ENCODE measurements around the gene CCNI2. TPM values are rescaled to one million over a fixed set of nuclear protein-coding genes. Genes with fewer than 3 reads are reported as not detected.

The CCNI2 gene
- total RNA-seq, 4 donors from 2014 or later, result not detected

GRCh38 chr5:132773601-132774355 is 26.6 kb downstream of the CCNI2 start:
- intact Hi-C loops (cut with DNase I; ENCODE audit: low total_unique reads), result no loop called here
- DNase-seq, result no peak
- Histone ChIP-seq H3K27ac (no peak overlapping the region), H3K4me1 (peaks cover 0 to 11% of the 10 kb centered on the region in 2 donors), H3K27me3 (no peaks in the 10 kb centered on the region), H3K4me3 (no peak overlapping the region), H3K9me3 (no peaks in the 10 kb centered on the region), H3K36me3 (no peaks in the 10 kb centered on the region)
- no peak for TF ChIP-seq POLR2A (IDR thresholded peaks at IDR 0.05)
- TF ChIP-seq, protein P1, sequence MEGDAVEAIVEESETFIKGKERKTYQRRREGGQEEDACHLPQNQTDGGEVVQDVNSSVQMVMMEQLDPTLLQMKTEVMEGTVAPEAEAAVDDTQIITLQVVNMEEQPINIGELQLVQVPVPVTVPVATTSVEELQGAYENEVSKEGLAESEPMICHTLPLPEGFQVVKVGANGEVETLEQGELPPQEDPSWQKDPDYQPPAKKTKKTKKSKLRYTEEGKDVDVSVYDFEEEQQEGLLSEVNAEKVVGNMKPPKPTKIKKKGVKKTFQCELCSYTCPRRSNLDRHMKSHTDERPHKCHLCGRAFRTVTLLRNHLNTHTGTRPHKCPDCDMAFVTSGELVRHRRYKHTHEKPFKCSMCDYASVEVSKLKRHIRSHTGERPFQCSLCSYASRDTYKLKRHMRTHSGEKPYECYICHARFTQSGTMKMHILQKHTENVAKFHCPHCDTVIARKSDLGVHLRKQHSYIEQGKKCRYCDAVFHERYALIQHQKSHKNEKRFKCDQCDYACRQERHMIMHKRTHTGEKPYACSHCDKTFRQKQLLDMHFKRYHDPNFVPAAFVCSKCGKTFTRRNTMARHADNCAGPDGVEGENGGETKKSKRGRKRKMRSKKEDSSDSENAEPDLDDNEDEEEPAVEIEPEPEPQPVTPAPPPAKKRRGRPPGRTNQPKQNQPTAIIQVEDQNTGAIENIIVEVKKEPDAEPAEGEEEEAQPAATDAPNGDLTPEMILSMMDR (IDR thresholded peaks at IDR 0.05), result no peak

DNA sequence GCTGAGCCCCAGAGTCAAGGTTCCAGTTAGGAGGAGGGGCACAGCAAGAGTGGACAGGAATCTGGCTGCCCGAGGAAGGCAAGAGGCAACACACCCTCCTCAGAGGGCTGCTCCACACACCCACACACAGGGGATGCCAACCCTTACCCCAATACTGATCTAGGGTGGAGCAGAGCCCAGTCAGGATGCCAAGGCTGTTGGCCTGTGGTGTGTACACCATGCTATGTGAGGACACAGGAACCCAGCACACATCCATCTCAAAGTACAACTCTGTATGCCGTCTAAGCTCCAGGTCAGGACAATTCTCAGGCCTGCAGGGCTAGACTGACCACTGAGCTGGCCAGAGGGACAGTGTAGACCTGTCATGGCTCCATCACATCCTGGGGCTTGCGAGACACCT is 27.2 kb downstream of the CCNI2 start:
- H3K36me3 ChIP-seq, result no peaks in the 10 kb centered on the region
- no peaks in the 10 kb centered on the region for H3K27me3 ChIP-seq
- DNase-seq, result no peak
- H3K9me3 ChIP-seq, result no peaks in the 10 kb centered on the region
- intact Hi-C loops (cut with DNase I; ENCODE audit: low total_unique reads), result no loop called here
- peaks cover 0 to 11% of the 10 kb centered on the region in 2 donors for H3K4me1 ChIP-seq
- no peak overlapping the region for H3K4me3 ChIP-seq
- TF ChIP-seq, protein P1 (IDR thresholded peaks at IDR 0.05), result no peak
- no peak for TF ChIP-seq POLR2A (IDR thresholded peaks at IDR 0.05)
- H3K27ac ChIP-seq, result no peak overlapping the region

DNA sequence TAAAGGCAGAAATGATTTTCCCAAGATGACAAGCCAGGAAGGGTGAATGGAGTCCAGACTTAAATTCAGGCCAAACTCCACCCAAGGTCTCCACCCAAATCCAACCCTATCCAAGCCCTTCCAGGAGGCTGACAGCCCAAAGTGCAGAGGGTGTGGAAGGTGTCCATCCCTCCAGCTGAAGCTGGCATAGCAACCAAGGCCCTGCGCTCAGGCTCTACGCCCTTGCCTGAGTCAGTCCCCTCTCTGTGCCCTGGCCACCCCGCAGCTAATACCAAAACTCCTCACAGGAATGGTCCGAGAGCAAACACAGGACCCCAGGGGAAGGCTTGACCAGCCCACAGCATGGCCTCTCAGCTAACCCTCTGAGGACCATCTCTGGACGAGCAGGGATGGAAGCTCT is 27.7 kb downstream of the CCNI2 start:
- H3K9me3 ChIP-seq, result no peaks in the 10 kb centered on the region
- no peaks in the 10 kb centered on the region for H3K36me3 ChIP-seq
- peaks cover 0 to 11% of the 10 kb centered on the region in 2 donors for H3K4me1 ChIP-seq
- no peak overlapping the region for H3K27ac ChIP-seq
- intact Hi-C loops (cut with DNase I; ENCODE audit: low total_unique reads), result no loop called here
- no peak overlapping the region for H3K4me3 ChIP-seq
- TF ChIP-seq, protein P1 (IDR thresholded peaks at IDR 0.05), result no peak
- TF ChIP-seq POLR2A (IDR thresholded peaks at IDR 0.05), result no peak
- no peaks in the 10 kb centered on the region for H3K27me3 ChIP-seq
- no peak for DNase-seq

DNA sequence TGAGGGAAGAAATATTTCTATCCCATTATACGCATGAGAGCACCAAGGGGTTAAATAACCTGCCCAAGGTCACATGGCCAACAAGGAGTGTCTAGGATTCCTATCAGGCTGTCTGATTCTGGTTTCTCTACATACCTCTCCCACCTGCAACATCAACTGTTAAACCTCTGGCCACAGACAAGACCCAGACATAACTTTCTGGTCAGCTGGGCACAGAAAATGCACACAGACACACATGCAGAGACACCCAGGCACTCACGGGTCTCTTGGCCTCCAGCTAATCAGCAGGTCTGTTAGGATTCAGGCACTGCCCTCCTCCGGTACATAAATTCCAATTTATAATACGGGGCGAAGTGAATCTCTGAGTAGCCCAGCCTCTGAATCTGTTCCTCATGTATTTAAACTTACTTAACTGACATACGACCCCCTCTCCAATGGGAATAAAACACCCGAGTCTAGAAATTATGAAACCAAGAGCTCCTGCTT is 28.3 kb downstream of the CCNI2 start:
- Histone ChIP-seq H3K4me1 (peaks cover 0 to 11% of the 10 kb centered on the region in 2 donors), H3K36me3 (no peaks in the 10 kb centered on the region), H3K4me3 (no peak overlapping the region), H3K27me3 (no peaks in the 10 kb centered on the region), H3K27ac (peak overlapping the region; percentile 81 to 84), H3K9me3 (no peaks in the 10 kb centered on the region)
- DNase-seq, result no peak
- intact Hi-C loops (cut with DNase I; ENCODE audit: low total_unique reads), result no loop called here
- TF ChIP-seq POLR2A (IDR thresholded peaks at IDR 0.05), result no peak
- TF ChIP-seq, protein P1 (IDR thresholded peaks at IDR 0.05), result no peak

DNA sequence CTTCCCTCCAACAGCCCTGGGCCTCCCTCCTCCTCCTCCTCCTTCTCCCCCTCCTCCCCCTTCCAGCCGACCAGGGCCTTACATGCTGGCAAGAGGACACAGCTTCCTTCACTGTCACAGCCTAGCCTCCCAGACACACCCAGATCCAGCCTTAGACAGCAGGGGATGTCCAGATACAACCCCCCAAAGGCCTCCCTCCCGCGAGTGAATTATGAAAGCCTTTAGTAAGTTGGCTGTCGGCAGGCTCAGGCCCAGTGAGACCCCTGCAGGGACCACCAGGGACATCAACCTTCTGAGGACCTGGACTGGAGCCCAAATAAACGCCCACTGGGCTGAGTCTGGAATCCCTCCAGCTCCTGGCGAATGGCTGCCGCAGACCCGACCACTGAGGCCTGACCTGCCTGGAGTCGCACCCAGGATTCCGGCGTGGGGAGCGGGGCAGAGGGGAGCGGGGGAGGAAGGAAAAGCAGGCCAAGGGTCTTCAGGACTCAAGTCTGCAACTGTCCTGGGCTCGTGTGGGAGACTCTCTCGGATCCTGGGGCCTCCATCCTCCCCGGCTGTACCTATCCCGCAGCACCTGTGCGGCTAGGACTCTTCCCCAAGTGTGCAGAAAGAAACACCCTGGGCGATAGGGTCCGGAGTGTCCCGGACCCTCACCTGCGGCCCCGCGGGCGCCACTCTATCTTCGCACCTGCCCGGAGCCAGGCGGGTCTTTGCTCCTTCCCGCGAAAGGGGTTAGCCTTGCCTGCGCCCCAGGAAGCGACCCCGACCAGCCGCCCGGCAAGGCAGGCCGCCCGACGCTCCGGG is 29.1 kb downstream of the CCNI2 start:
- no peaks in the 10 kb centered on the region for H3K27me3 ChIP-seq
- H3K36me3 ChIP-seq, result no peaks in the 10 kb centered on the region
- intact Hi-C loops (cut with DNase I; ENCODE audit: low total_unique reads), result no loop called here
- TF ChIP-seq POLR2A (IDR thresholded peaks at IDR 0.05), result no peak
- H3K4me1 ChIP-seq, result peaks cover 0 to 11% of the 10 kb centered on the region in 2 donors
- H3K4me3 ChIP-seq, result peak overlapping the region; percentile 57 to 72
- peak in 1 of 2 donors; percentile 41 for DNase-seq
- no peaks in the 10 kb centered on the region for H3K9me3 ChIP-seq
- H3K27ac ChIP-seq, result peak overlapping the region; percentile 81 to 84

Measured in uterus (tissue), 4 donors.